ENCODE results near the gene PGAP2. TPM values are rescaled to one million over a fixed set of nuclear protein-coding genes. Genes with fewer than 3 reads are reported as not detected.

The PGAP2 gene
- total and polyA plus RNA-seq, 2 donors (not counting 1 experiment from before 2014, with no cell fraction given): 20.5 to 47.1 TPM

- Histone ChIP-seq H3K4me1 (ENCODE audit: control insufficient read depth in 2 of 2, insufficient read depth in 2 of 2, low read length in 2 of 2) (peaks cover 13 to 15% of the 10 kb centered on the region in 2 donors), H3K4me3 (ENCODE audit: control extremely low read depth in 1 of 5, extremely low read depth in 1 of 5, insufficient read depth in 1 of 5, low read depth in 2 of 5, low read length in 4 of 5) (no peak overlapping the region), H3K27me3 (replicated peaks in 1 of 4; ENCODE audit: control extremely low read depth in 1 of 4, control insufficient read depth in 3 of 4, insufficient read depth in 4 of 4, low read length in 3 of 4) (no peaks in the 10 kb centered on the region), H3K27ac (ENCODE audit: low read length in 2 of 2) (peak overlapping the region in 1 of 2 donors; percentile 74), H3K9ac (ENCODE audit: low read length) (no peak overlapping the region), H2AFZ (ENCODE audit: insufficient read depth, low read depth, low read length, poor library complexity, severe bottlenecking) (peak overlapping the region; percentile 19), H3K4me2 (replicated peaks; ENCODE audit: low read depth, low read length, poor library complexity, severe bottlenecking) (peak overlapping the region; percentile 16), H4K20me1 (ENCODE audit: control insufficient read depth, insufficient read depth, low read length, poor library complexity, severe bottlenecking) (peaks cover 18% of the 10 kb centered on the region), H3K36me3 (replicated peaks in 1 of 2; ENCODE audit: control extremely low read depth in 1 of 2, control insufficient read depth in 1 of 2, extremely low read depth in 1 of 2, insufficient read depth in 2 of 2, low read length in 1 of 2) (peaks cover 0 to 39% of the 10 kb centered on the region in 2 experiments), H3K9me3 (ENCODE audit: control extremely low read depth in 1 of 3, control insufficient read depth in 2 of 3, insufficient read depth in 1 of 3, low read length in 2 of 3) (no peaks in the 10 kb centered on the region), H3K79me2 (ENCODE audit: control insufficient read depth, insufficient read depth, low read length) (peaks cover 25% of the 10 kb centered on the region)
- Mint-ChIP-seq H3K4me3 (no peak overlapping the region), H3K27ac (peak overlapping the region; percentile 69), H3K4me1 (peaks cover 26% of the 10 kb centered on the region), H3K9me3 (ENCODE audit: insufficient read depth) (no peaks in the 10 kb centered on the region), H3K27me3 (no peaks in the 10 kb centered on the region)
- TF ChIP-seq CTCF (IDR thresholded peaks at IDR 0.05) (peak; percentile 81), EZH2 (IDR thresholded peaks at IDR 0.05; ENCODE audit: borderline replicate concordance, insufficient read depth, low read depth, low read length, poor library complexity, severe bottlenecking) (no peak)
- 68% methylated on average over 12 of the region's 18 CpGs for WGBS (ENCODE audit: insufficient coverage)
- ChIA-PET POLR2A (interaction anchor here (2.8 kb wide), 1 partner anchor 16 kb away, joined by 12 read pairs; the partner anchor contains the start of gene RHOG), CTCF (interaction anchor here (0.7 to 3.3 kb wide), 20 partner anchors 9 to 248 kb away, joined by 3 to 33 read pairs (median 6); partner anchors contain the start of genes PGAP2, RHOG and STIM1)
- ATAC-seq (ENCODE audit: low read depth): peak; percentile 96
- peak; percentile 83 for DNase-seq
- intact Hi-C loops (cut with micrococcal nuclease): loop anchor here (1.0 kb wide), 2 partner anchors 16 to 247 kb away; no protein-coding TSS in a partner anchor
Observed at GRCh38 chr11:3824714-3825472, 16.5 kb downstream of the PGAP2 start.

Data from B cell (primary cell).